Inferior parietal cortex (tissue), 1 donor: Measurements from ENCODE around the gene CTR9.
A peak's percentile ranks its signal among the peaks of the same experiment; 100 is the strongest.

Experiments used
- DNase-seq: peaks from one replicate; pipeline ENCODE4 v3.0.0-alpha.2; 2016; ENCODE audit errors: extremely low spot score

The CTR9 gene

DNA sequence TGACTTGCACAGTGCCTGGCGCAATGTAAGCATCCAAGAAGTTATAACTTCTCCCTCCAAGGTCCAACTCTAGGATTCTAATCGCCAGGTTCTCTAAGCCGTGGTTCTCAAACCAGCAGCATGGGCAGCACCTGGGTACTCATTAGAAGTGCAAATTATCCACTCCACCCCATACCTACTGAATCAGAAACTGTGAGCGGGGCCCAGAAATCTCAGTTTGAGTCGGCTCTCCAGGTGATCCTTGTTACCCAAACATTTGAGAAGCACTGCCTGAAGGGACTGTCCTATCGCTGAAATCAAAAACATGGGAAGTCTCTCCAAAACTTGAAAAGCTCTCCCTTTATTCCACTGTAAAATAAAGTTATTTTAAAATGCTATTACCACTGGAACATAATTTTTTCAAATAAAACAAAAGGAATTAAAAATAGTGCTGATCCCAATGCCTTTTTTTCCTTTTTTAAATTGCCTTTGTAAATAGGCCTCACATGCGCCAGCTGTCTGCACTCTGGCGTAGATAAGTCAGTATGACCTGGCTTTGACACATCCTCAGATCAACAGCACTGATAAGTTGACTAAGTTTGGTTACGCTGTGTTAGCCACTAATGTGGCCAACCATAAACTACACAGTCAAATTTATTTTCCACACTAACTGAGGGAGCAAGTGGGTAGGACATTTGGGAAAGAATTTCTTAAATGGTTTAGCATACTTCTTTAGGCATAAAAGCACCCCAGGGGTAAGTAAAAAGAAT lies 8.4 kb upstream of the CTR9 start:
- DNase-seq, result no peak

DNA sequence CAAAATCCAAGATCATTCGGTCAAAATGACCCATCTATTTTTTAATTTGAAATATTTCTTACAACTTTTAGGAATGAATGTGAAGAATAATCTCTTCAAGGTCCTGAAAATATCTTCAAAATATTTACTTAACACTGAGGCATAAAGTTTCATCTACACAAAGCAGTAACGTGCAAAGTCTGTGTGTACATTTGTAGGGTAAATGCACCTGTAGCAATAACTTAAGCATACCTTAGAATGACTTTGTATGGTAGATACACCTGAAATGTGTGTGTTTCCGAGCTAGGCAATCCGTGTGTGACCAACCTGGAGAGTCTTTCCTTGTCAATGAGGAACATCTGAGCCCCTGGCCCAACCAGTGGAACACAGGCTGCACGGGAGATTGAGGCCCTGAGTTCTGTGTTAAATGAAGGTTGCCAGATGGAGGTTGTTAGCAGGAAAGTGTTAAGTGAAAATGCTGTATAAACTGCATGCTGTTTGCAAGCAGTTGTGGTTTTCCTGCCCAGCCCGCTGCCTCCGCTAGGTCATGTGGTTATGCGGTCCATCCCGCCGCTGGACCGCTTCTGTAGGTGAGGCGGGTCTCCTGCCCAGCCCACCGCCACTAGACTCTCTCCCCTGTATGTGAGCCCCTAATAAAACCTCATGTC lies 7.6 kb upstream of the CTR9 start:
- no peak for DNase-seq

DNA sequence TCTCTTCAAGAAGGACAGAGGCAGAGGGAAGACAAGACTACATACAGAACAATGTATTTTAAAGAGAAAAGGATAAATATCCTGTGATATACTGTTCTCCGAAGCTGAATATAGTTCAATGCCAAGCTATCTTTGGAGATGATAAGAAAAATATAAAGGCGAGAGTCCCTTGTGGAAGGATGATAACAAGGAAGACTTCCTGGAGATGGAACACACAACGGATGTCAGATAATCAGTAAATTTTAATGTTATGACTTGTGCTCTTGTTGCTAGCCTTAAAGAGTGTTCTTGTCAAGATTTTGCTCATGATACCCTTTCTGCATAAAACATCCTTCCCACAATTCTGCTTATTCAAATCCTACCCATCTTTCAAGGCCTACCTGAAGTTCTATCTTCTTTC lies 6.8 kb upstream of the CTR9 start:
- no peak for DNase-seq

DNA sequence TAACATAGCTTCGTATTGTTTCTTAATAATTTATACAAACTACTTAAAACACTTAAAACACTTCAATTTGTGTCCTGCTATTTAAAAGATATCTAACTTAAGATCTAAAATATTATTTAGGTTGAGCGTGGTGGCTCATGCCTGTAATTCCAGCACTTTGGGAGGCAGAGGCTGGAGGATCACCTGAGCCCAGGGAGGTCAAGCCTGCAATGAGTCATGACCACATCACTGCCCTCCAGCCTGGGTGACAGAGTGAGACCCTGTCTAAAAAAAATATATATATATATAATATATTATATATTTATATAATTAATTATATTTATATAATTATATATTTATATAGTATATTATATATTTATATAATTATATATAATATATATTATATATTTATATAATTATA lies 4.2 kb upstream of the CTR9 start:
- DNase-seq, result no peak

DNA sequence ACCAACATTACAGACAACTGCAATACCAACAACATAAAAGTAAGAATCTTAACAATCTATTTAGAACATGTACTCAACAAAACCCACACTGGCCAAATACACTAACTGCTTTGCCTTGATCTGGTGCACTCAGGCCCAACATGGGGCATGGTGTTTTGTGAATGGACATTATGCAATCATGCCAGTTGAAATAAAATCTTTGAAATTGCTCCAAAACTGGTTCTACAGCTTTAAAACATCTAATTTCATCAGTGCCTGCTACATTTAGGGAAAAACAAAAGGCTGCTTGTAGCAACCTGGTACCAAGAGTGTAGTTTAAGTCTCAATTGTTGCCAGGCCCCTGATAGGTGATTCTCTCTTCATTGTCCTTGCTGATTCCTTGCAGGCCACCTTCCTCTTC lies 3.3 kb upstream of the CTR9 start:
- DNase-seq, result no peak

DNA sequence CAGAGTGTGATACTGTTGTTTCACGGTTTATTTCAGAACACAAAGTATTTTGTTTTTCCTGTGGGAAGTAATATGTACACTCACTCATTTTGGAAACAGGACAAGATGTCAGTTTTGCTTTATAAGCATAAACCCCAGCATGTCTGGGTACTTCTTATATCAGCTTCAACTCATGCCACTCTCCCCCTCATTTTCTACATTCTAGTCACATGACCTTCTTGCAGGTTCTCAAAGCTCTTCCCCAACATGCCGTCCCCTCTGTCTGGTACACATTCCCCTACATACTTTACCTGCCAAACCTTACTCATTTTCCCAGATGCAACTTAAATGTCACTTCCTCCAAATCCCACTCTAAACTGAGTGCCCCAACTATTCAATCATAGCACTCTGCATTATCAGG lies 1.6 kb upstream of the CTR9 start:
- no peak for DNase-seq

DNA sequence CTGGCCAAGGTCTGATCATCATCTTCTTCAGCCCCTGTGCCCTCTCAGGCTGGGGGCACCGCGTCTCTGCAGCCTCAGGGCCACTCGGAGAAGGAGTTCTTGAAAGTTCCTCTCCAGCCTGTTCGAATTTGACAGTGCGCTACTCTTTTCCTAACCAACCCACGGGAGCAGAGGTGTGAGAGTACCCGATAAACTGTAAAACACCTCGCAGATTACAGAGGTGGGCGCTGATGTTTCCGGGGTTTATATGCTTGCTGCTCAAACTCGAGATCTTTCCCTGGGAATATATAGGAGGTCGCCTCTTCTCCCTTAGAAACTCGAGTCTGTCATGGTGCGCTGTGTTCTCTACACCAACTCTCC lies 515 bp downstream of the CTR9 start:
- no peak for DNase-seq

DNA sequence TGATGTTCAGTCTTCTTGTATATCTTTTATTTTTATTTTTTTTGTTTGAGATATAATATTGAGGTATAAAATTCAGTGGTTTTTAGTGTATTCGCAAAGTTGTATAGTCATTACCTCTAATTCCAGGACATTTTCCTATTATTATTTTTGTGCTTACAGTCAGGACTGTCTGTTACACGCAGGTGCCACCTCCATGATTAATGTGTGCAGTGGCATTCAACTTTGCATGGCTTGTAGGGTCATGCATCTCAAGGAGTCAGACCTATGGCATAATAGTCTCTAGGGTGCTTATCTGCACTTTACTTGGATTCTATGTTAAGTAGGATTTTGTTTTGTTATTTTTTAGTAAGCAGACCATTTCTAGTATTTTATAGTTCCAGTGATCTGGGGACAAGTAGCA lies 1.0 kb downstream of the CTR9 start:
- DNase-seq, result no peak

DNA sequence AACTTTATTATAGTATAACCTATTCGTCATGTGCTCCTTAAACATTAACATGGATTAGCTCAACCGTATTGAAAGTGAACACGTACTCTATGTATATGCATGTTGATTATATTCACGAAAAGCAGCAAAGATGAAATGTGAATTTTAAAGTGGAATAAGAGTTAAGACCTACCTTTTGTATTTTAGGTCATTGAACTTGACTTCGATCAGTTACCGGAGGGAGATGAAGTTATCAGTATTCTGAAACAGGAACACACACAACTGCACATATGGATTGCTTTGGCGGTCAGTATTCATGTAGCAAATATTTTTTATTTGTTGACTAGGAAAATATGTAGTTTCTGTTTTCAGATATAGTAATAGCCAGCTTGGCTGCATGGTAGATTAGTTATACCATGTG lies 1.4 kb downstream of the CTR9 start:
- no peak for DNase-seq

DNA sequence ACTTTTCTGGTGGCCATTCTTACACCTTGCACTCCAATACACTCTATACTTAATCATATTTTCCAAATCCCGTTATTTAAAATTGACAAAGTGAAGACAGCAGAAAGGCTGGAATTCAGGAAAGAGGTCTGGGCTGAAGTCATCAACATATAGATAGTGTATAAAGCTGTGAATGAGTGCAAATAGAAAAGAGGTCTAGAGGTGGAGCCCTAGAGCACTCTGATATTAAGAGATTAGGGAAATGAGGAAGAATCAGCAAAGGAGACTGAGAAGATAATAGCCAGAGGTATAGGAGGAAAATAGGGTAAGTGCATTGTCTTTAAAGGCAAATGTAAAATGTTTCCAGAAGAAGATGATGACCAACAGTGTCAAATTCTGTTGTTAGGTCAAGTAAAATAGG lies 7.9 kb downstream of the CTR9 start:
- DNase-seq, result no peak

DNA sequence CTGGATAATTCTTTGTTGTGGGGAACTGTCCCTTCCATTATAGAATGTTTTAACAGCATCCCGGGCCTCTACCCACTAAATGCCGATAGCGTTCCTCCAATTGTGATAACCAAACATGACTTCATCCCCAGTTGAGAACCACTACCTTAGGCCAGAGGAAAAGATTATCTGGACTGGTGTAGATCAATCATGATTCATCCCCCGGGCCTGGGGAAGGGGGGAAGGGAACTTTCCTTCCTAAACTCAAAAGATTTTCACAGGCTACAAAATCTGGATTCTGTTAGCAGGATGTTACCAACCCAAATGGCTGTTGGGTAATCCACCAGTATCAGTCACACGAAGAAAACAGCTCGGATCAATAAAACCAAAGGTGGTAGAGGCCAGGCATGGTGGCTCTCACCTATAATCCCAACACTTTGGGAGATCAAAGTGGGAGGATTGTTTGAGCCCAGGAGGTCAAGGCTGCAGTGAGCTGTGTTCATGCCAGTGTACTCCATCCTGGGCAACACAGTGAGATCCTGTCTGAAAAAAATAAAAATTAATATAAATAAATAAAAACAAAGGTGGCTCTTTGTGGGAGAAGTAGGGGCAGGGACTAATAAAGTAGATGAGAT lies 10.1 kb downstream of the CTR9 start:
- DNase-seq, result no peak

DNA sequence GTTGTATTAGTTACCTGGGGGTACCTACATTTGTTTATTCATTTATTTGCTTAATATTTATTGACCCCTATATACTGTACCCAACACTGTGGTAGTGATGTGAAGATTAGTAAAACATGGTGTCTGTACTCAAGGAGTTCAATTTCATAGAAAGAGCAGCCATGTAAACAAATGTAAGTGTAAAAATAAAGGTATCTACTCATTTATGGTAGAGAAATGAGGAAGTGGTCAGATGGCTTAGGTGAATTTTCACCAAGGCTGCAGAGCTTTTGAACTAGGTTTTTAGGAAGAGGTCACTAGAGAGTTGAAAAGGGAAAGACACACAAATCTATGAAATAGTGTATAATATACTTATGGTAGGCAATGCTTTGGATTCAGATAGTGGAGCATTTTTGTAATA lies 11.1 kb downstream of the CTR9 start:
- DNase-seq, result no peak

DNA sequence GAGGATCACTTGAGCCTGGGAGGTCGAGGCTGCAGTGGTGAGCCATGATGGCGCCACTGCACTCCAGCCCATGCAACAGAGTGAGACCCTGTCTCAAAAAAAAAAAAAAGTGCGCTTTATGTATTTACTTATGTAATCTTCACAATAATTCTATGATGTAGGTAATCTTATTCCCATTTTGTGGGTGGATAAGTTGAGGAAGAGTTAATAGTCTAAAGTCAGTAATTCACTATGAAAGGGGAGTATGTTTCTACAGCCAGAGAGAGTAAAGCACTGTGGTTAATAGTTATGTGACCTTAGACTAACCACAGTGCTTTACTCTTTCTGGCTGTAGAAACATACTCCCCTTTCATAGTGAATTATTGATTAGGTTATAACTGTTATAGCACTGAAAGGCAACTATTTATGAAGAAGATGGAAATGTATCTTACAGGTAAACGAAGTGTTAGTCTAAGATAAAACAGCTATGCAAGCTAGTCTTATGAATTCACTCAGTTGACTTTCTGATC lies 11.9 kb downstream of the CTR9 start:
- DNase-seq, result no peak

DNA sequence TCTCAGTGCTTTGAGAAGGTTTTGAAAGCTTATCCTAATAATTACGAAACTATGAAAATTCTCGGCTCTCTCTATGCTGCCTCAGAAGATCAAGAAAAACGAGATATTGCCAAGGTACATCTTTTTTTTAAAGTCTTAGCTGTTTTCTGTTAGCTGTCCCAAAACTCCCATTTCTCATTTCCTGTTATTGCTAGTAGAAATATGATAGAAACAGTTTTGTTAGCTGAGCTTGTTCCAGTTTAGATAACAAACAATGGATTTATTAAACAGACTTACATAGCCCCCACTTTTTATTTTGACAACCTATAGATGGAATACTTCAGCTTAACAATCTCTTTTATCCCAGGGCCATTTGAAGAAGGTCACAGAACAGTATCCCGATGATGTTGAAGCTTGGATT lies 12.7 kb downstream of the CTR9 start:
- no peak for DNase-seq

DNA sequence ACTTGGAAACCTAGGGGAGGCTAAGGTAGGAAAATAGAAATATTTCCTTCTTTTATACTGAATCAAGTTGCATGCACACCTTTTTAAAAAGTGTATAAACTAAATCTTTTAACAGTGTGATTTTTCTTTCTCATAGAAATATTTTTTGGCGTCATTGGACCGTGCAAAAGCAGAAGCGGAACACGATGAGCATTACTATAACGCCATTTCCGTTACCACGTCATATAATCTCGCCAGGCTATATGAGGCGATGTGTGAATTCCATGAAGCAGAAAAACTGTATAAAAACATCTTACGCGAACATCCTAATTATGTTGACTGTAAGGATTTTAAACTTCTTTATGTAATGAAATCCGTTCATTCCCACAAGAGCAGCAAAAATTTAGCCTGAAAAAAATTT lies 13.4 kb downstream of the CTR9 start:
- no peak for DNase-seq

DNA sequence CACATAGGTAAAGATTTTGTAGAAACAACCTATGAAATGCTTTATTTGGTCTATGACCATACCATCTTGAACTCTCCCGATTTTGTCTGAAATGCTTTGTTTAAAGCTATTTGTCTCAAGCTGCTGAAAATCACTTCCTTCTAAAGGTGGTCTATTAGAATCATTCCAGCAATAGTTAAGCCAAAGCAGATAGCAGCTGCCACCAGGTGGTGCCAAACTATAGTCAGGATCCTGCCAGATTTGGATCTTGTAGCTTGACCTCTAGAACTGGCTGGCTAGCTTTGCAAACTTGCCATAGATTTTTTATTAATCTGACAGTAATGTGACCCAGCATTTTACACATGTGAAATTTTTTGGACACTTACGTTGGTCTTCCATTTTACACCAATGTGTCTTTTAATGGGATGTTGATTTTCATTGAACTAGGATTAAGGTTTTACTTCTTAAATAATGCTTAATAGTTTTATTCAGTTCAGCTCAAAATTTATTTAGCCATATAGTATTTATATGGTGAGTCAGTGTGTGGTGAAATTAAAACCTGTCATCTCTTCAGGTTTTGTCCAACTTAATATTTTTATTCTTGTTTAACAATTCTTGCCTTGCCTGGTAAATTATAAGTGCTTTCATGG lies 19.7 kb downstream of the CTR9 start:
- peak; percentile 67 for DNase-seq

DNA sequence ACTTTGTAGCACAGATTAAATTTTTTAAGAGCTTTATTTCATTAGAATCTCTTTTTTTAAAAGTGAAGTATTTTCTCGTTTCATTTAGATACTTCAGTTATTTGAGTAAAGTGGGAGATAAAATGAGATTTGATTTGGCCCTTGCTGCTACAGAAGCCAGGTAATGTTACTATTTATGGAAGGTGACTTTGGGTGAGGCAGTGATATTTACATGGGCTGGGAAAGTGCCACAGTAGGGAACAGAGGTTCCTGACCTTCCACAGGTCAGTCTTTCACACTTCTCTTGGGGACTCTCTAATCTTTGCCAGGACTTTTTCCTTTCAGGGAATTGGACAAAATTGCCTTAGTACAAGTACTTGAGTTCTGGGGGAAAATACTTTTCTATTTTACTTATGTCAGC lies 20.4 kb downstream of the CTR9 start:
- no peak for DNase-seq

DNA sequence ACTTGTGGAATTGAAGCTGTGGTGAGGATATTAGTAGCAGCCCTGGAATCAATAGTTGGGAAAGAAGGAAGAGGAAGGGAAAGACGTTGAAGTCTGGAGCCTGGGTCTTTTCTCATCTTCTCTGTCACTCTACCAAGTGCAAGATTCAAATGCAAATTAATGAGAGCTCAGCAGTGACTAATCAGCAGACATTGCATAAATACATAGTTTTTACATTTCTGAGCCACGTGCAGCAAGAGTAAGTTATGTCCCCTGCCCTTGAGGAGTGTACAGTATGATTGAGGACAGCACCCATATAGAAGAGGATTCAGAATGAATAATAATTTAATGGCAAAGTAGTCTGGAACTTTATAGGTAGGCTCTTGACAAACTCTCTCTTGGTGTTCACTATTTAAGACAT lies 23.8 kb downstream of the CTR9 start:
- no peak for DNase-seq

DNA sequence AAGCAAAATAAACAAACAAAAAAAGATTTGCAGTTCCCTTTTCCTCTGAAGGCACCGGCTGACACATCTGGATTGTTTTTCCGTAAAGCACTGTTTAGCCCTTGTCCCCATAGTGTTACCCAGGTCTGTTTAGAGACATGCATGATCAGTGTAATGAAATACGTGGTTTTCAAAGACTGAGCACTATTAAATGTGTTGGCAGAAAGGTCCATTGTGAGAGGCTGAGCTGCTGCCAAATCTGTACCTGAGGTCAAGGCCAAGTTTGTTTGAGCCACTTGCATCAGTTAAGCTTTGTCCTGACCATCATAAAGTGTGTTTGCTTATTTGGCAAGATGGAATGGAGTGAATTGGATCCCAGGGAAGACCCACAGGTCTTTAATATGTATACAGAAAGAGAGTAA lies 26.3 kb downstream of the CTR9 start:
- no peak for DNase-seq

DNA sequence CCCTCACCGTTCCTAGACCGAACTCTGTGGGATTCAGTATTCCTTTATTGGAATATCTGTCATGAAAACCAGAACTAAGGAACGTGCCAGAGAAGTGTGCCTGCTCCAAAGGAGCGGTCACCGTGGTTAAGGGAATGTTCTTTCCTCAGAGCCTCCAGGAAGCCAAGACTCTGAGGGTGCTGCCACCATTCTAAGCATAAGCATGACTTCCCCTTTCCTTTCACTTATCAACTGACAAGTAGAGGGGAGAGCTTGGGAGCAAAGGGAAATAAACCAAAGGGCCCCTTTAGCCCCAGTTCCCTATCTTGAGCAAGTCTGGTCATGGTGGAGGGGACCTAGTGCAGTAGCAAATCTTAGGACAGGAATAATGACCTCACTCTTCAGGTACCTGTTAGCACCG lies 26.8 kb downstream of the CTR9 start:
- DNase-seq, result no peak

DNA sequence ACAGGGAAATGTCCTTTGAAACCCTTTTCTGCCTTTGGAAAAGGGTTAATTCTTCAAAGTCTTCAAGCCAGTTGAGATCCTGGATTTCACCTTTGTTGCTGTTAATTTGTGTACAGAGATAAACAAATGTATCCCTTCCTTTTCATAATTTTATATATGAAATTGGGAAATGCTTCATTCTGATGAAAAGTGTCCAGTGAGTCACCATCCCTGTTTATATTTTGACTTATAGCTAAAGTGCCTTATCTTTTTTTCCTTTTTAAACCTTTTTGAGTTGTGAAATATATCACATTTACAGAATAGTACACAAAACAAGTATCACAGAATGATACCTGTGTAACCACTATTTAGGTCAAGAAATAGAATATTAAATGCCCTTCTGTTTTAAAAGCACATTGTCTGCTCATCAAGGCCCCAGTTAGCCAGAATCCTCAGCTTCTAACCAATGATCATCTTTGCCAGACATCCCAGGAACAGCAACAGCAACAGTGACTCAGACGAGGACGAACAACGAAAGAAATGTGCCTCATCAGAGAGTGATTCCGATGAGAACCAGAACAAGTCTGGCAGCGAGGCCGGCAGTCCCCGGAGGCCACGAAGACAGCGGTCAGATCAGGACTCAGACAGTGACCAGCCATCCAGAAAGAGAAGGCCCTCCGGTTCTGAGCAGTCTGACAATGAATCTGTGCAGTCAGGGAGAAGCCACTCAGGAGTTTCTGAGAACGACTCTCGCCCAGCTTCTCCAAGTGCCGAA lies 27.3 kb downstream of the CTR9 start:
- peak; percentile 37 for DNase-seq

DNA sequence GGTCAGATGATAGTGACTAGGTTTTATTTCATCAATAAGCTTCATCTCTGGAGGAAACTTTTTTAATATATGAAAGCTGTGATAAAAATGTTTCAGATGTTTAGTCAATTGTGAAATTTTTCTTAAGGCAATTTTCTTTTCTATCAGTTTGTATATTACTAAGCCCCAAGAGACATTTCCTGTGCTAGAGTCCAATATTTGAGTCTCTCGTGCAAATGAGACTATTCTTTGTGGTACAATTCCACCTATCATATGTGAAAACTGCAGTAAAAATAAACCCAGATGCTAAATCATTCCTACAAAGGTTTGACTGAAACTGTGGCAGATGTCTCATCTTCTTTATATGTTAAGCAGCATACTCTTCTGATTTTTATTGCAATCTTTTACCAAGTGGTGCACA lies 28.0 kb downstream of the CTR9 start:
- no peak for DNase-seq
